ENCODE results near the gene KL. TPM values are rescaled to one million over a fixed set of nuclear protein-coding genes. Genes with fewer than 3 reads are reported as not detected.

KL gene
- total RNA-seq, 4 donors from 2014 or later: 0.34 to 2.8 (median 1.8) TPM

DNA sequence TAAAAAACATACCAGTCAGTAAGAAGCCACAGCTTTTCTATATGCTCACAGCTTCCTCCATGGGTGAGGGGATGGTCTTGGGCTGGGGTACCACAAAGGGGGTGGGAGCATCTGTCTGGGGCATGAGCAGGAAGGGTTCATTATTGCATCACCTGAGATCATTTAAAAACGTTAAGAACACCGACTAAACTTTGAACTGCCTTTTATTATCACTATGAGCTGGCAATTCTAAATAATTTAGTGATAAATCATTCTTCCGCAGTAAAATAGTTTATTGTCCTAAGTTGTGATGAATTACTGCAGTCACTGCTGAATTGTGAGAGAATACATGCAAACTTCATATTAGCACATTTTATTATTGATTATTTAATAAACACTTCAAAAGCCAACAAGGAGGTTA lies 71.6 kb downstream of the KL start:
- H3K4me3 ChIP-seq (ENCODE audit: low read depth, poor library complexity, severe bottlenecking): no peak overlapping the region
- WGBS, 2 donors: 50 to 56% methylated on average over 3 of the region's 3 CpGs
- no peak for TF ChIP-seq POLR2A (IDR thresholded peaks at IDR 0.05)
- TF ChIP-seq, protein P1, sequence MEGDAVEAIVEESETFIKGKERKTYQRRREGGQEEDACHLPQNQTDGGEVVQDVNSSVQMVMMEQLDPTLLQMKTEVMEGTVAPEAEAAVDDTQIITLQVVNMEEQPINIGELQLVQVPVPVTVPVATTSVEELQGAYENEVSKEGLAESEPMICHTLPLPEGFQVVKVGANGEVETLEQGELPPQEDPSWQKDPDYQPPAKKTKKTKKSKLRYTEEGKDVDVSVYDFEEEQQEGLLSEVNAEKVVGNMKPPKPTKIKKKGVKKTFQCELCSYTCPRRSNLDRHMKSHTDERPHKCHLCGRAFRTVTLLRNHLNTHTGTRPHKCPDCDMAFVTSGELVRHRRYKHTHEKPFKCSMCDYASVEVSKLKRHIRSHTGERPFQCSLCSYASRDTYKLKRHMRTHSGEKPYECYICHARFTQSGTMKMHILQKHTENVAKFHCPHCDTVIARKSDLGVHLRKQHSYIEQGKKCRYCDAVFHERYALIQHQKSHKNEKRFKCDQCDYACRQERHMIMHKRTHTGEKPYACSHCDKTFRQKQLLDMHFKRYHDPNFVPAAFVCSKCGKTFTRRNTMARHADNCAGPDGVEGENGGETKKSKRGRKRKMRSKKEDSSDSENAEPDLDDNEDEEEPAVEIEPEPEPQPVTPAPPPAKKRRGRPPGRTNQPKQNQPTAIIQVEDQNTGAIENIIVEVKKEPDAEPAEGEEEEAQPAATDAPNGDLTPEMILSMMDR (IDR thresholded peaks at IDR 0.05): no peak
- DNase-seq (ENCODE audit: low spot score in 2 of 2): no peak
- intact Hi-C loops (cut with DNase I; ENCODE audit: low total_unique reads): no loop called here

DNA sequence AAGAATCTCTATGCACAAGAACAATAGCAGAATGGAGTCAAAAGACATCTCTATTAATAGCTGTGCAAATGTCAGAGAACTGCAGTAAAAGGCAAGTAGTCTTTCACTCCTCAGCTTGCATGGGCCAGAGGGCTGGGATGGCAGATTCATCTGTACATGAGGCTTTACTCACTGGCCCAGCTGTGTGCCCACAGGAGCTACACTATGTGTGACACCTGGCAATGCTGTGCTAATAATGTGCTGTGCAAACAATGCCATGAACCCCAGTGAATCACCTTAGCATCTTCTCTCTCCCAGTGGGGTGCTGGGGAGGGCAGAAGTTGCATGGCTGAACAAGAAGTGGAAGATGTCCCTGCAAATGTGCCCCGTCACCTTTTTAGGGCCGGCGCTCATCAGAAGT lies 73.1 kb downstream of the KL start:
- no peak for DNase-seq (ENCODE audit: low spot score in 2 of 2)
- WGBS, 2 donors: 98 to 100% methylated on average over 3 of the region's 3 CpGs
- no peak overlapping the region for H3K4me3 ChIP-seq (ENCODE audit: low read depth, poor library complexity, severe bottlenecking)
- intact Hi-C loops (cut with DNase I; ENCODE audit: low total_unique reads): no loop called here
- TF ChIP-seq, protein P1 (IDR thresholded peaks at IDR 0.05): no peak
- no peak for TF ChIP-seq POLR2A (IDR thresholded peaks at IDR 0.05)

DNA sequence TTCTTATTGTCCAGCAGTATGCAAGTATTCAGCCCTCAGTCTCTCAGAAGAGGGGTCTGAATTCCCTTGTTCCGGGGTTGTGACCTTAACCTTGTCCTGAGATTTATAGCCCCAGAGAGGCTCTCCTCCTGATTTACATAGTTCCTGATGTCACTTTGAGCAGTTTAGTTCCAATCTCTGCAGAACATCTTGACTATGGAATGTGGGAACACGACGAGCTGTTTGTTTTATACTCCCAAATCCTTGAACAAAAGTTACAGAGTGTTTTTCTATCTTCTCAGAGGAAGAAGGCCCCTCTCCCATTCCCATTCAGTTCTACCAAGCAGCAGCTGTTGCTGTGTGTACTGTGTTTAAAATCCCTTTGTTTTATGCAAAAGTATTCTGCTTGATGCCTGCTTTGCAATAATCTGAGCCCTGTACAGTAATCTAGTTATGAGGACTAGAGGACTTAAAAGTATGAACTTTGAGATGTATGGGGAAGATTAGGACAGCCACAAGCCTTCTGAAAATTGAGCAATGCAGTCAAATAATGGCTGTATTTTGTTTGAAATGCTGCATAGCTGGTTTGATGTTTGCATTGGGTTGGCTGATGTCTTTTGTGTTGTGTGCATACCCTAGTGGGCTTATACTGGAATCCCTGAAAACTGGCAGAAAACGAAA lies 74.7 kb downstream of the KL start:
- H3K4me3 ChIP-seq (ENCODE audit: low read depth, poor library complexity, severe bottlenecking): no peak overlapping the region
- intact Hi-C loops (cut with DNase I; ENCODE audit: low total_unique reads): no loop called here
- 48 to 52% methylated on average over 4 of the region's 4 CpGs for WGBS, 2 donors
- TF ChIP-seq POLR2A (IDR thresholded peaks at IDR 0.05): no peak
- TF ChIP-seq, protein P1 (IDR thresholded peaks at IDR 0.05): no peak
- DNase-seq (ENCODE audit: low spot score in 2 of 2): no peak

DNA sequence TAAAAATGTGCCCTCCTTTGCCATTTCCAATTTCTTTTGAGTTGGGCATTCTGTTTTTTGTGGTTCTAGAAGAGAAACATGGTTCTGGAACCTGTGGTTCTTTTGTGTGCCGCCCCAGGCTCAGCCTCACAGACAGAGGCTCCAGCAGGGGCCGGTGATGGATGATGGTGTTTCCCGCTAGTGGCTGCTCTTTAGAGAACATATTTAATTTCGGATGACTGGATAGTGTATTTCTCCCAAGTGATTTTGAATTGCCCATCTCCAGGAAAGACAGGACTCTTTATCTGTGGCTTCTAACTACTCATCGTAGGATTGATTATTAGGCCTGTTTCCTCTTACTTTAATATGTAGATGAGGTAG lies 75.2 kb downstream of the KL start:
- 94 to 99% methylated on average over 5 of the region's 5 CpGs for WGBS, 2 donors
- H3K4me3 ChIP-seq (ENCODE audit: low read depth, poor library complexity, severe bottlenecking): no peak overlapping the region
- no peak for TF ChIP-seq POLR2A (IDR thresholded peaks at IDR 0.05)
- no peak for DNase-seq (ENCODE audit: low spot score in 2 of 2)
- intact Hi-C loops (cut with DNase I; ENCODE audit: low total_unique reads): no loop called here

DNA sequence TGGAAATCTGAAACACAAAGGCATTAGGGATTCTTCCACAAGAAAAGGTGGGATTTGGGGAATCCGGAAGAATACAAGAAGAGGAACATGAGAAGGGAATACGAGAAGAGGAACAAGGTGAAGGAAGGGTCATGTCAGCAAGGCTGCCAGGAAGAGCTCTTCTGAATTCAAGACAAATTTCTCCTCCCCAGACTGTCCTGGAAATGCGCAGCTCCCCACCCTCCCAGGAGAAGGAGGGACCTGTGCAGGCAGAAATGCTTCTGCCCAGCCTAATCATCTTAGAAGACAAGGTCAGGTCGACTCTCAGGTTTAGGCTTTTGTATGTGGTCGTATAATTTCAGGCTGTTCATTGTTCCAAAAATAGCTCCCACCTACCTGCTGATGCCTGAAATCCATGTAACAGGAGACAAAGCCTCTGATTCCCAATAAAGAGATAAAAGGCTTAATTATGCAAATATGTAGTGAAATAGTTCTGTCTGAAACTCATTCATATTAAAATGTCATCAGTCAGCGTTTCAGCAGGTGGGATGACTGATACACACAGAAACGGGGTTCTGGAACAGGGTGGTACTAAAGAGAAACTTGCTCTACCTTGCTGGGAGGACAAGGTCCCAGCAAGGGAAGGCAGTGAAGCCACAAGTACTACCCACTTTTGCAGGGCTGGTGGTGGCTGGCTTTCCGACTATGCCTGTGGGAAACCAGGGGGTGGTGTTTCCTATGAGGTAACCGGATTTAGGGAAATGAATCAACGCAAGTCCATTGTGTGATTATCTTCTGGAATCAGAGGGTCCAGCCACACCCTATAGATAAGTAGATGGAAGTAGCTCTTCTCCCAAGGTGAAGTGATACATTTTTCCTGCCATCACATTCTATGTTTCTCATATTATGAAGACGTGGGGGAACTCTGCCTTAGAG lies 76.1 kb downstream of the KL start:
- DNase-seq (ENCODE audit: low spot score in 2 of 2): no peak
- intact Hi-C loops (cut with DNase I; ENCODE audit: low total_unique reads): no loop called here
- 75 to 78% methylated on average over 11 of the region's 11 CpGs for WGBS, 2 donors
- no peak overlapping the region for H3K4me3 ChIP-seq (ENCODE audit: low read depth, poor library complexity, severe bottlenecking)
- TF ChIP-seq, protein P1 (IDR thresholded peaks at IDR 0.05): no peak
- TF ChIP-seq POLR2A (IDR thresholded peaks at IDR 0.05): no peak

DNA sequence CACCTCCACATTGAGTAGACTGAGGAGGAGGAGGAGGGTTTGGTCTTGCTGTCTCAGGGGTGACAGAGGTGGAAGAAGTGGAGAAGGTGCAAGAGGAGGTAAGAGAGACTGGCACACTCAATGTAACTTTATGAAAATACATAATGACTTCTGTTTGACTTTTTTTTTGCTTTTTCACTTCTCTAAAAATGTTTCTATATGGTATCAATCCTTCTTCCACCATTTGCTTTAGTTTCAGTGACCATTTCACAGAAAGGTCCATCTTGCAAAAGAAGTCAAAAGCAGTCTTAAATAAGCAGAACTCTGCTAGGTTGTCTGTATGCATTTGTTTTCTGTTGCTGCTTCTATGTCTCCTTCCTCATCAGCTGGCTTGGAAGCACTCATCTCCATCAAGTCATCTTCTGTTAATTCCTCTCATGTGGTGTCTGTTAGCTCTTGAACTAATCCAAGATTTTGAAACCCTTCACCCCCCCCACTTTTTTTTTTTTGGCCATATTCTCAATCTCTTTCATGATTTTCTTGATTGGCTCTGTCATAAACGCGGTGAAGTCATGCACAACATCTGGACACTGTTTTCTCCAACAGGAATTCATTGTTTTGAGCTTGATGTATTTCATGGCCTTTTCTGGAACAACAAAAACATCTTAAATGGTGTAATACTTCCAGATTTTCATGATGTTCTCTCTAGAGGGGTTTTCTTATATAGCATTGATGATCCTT lies 80.8 kb downstream of the KL start:
- intact Hi-C loops (cut with DNase I; ENCODE audit: low total_unique reads): no loop called here
- H3K4me3 ChIP-seq (ENCODE audit: low read depth, poor library complexity, severe bottlenecking): no peak overlapping the region
- DNase-seq (ENCODE audit: low spot score in 2 of 2): no peak
- 69 to 70% methylated on average over 2 of the region's 2 CpGs for WGBS, 2 donors
- TF ChIP-seq, protein P1 (IDR thresholded peaks at IDR 0.05): no peak
- no peak for TF ChIP-seq POLR2A (IDR thresholded peaks at IDR 0.05)
